Tibial artery (tissue), 4 donors: ENCODE measurements around the gene SCIN.
A peak's percentile ranks its signal among the peaks of the same experiment; 100 is the strongest.

Experiments
- DNase-seq, 2 donors: peaks; one replicate each; pipeline ENCODE4 v3.0.0-alpha.2; 2019
- H3K27ac ChIP-seq, 2 donors: fragments of 200-600 bp; sonication (generic) in 1 of 2; 1 replicate in 1 of 2; 2 replicates in 1 of 2; pipeline ENCODE4 v1.5.1; 2018 to 2019; ENCODE audit warnings: mild to moderate bottlenecking in 1 of 2
- H3K27me3 ChIP-seq, 2 donors: fragments of 200-600 bp; sonication (generic) in 1 of 2; one replicate each; pipeline versions ENCODE4 v1.5.1 to v1.6.0; 2016 to 2019
- H3K36me3 ChIP-seq, 3 donors: fragments of 200-600 bp; sonication (generic) in 2 of 3; one replicate each; pipeline ENCODE4 v1.5.1; 2016 to 2019; ENCODE audit warnings: mild to moderate bottlenecking in 2 of 3
- H3K4me1 ChIP-seq, 4 donors: fragments of 200-600 bp; sonication (generic) in 2 of 4; 1 replicate in 3 of 4; 2 replicates in 1 of 4; pipeline ENCODE4 v1.5.1; 2016 to 2019
- H3K4me3 ChIP-seq, 2 donors: fragments of 200-600 bp; sonication (generic) in 1 of 2; 1 replicate in 1 of 2; 2 replicates in 1 of 2; pipeline ENCODE4 v1.5.1; 2018 to 2019; ENCODE audit warnings: mild to moderate bottlenecking in 2 of 2
- H3K9me3 ChIP-seq, 3 donors: fragments of 200-600 bp; sonication (generic) in 1 of 3; one replicate each; pipeline ENCODE4 v1.5.1; 2016 to 2019
- CTCF ChIP-seq, 2 experiments: fragments of 200-600 bp in 1 of 2; fragments of 450-650 bp in 1 of 2; IDR thresholded peaks; one replicate each; pipeline ENCODE4 v1.5.1; 2017 to 2019; ENCODE audit warnings: antibody characterized with exemption in 2 of 2, mild to moderate bottlenecking in 1 of 2, moderate library complexity in 1 of 2
- intact Hi-C: fragments of 100-400 bp; cut with DNase I; formaldehyde crosslinking; loops from one replicate; pipeline ENCODE4 v1.15.0; 2023; ENCODE audit warnings: low total_unique reads

The SCIN gene

GRCh38 chr7:12633582-12633981, 63.1 kb downstream of the SCIN start:
- TF ChIP-seq CTCF (IDR thresholded peaks at IDR 0.05), result no peak
- Histone ChIP-seq H3K4me1 (no peaks in the 10 kb centered on the region), H3K9me3 (no peaks in the 10 kb centered on the region), H3K4me3 (no peak overlapping the region), H3K27ac (no peak overlapping the region), H3K27me3 (peaks cover 0 to 3% of the 10 kb centered on the region in 2 donors), H3K36me3 (no peaks in the 10 kb centered on the region)
- intact Hi-C loops, result no loop called here
- no peak for DNase-seq

- Histone ChIP-seq H3K27ac (no peak overlapping the region), H3K9me3 (no peaks in the 10 kb centered on the region), H3K4me3 (no peak overlapping the region), H3K4me1 (no peaks in the 10 kb centered on the region), H3K27me3 (peaks cover 0 to 3% of the 10 kb centered on the region in 2 donors), H3K36me3 (no peaks in the 10 kb centered on the region)
- intact Hi-C loops, result no loop called here
- no peak for TF ChIP-seq CTCF (IDR thresholded peaks at IDR 0.05)
- DNase-seq, result no peak
Observed at GRCh38 chr7:12635830-12636229, 65.3 kb downstream of the SCIN start.

- intact Hi-C loops, result no loop called here
- no peaks in the 10 kb centered on the region for H3K36me3 ChIP-seq
- no peaks in the 10 kb centered on the region for H3K9me3 ChIP-seq
- H3K4me1 ChIP-seq, result no peaks in the 10 kb centered on the region
- no peak for DNase-seq
- TF ChIP-seq CTCF (IDR thresholded peaks at IDR 0.05), result no peak
- no peak overlapping the region for H3K4me3 ChIP-seq
- H3K27ac ChIP-seq, result no peak overlapping the region
- peaks cover 0 to 3% of the 10 kb centered on the region in 2 donors for H3K27me3 ChIP-seq
Observed at GRCh38 chr7:12637328-12637727, 66.8 kb downstream of the SCIN start.

GRCh38 chr7:12637819-12638592, 67.5 kb downstream of the SCIN start:
- H3K9me3 ChIP-seq, result no peaks in the 10 kb centered on the region
- no peak overlapping the region for H3K27ac ChIP-seq
- TF ChIP-seq CTCF (IDR thresholded peaks at IDR 0.05), result no peak
- H3K4me3 ChIP-seq, result no peak overlapping the region
- H3K36me3 ChIP-seq, result no peaks in the 10 kb centered on the region
- peaks cover 0 to 3% of the 10 kb centered on the region in 2 donors for H3K27me3 ChIP-seq
- no peaks in the 10 kb centered on the region for H3K4me1 ChIP-seq
- no peak for DNase-seq
- intact Hi-C loops, result no loop called here

- no peaks in the 10 kb centered on the region for H3K4me1 ChIP-seq
- peaks cover 0 to 2% of the 10 kb centered on the region in 2 donors for H3K27me3 ChIP-seq
- intact Hi-C loops, result no loop called here
- no peaks in the 10 kb centered on the region for H3K36me3 ChIP-seq
- no peak overlapping the region for H3K4me3 ChIP-seq
- no peak for DNase-seq
- H3K27ac ChIP-seq, result no peak overlapping the region
- H3K9me3 ChIP-seq, result no peaks in the 10 kb centered on the region
- peak; percentile 50 to 62 for TF ChIP-seq CTCF (IDR thresholded peaks at IDR 0.05)
Observed at GRCh38 chr7:12638851-12639456, 68.4 kb downstream of the SCIN start.
